ENCODE measurements around the gene SLC25A43.

- TF ChIP-seq CTCF (IDR thresholded peaks at IDR 0.05) (no peak), POLR2A (IDR thresholded peaks at IDR 0.05) (no peak)
Measured at GRCh38 chrX:119424999-119425398, 25.9 kb downstream of the SLC25A43 start.

Data from lower leg skin (tissue), 3 donors.